GM18868 (cell line): ENCODE results near the gene PRKCE.

Source experiments
- ATAC-seq: cut with Tn5 transposase; IDR thresholded peaks from one replicate; pipeline ENCODE4 v1.9.1; 2021; ENCODE audit warnings: mild to moderate bottlenecking, moderate library complexity; ENCODE audit not compliant: unreplicated experiment

Gene PRKCE

DNA sequence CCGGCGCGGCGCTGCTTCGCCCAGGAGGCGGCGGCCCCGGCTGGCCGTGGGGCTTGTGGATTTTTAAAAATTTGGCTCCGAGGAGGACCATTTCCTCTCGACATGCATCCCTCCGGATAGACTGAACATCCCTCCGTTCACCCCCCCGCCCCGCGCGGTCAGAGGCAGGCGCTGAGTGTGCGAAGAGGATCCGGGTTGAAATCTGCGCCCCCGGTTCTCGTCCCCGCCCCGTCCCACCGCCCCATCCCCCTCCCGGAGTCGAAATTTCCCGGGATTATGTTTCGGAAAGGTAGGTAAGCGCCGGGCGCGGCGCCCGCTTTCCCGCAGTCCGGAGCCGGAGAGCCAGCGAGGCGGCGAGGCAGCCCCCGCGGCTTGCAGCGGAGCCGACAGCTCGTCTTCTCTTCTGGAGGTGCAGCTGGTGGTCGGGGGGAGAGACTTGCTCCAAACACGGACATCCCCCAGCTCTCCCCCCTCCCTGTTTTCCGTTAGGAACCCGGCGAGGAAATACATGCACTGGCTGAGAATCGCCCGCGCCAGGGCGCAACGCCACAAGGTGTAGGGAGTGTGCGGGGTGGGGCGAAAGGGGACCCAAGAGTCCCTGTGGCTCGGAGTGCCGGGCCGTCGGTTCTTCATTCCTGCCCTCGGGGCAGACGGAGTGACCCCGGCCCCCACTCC lies at the start of gene PRKCE:
TSS of gene PRKCE (plus strand) at position 261 of the 675 bp plus-strand sequence.
- peak; percentile 8 for ATAC-seq

GRCh38 chr2:45602624-45603023 lies 48.9 kb upstream of the PRKCE start:
- no peak for ATAC-seq

DNA sequence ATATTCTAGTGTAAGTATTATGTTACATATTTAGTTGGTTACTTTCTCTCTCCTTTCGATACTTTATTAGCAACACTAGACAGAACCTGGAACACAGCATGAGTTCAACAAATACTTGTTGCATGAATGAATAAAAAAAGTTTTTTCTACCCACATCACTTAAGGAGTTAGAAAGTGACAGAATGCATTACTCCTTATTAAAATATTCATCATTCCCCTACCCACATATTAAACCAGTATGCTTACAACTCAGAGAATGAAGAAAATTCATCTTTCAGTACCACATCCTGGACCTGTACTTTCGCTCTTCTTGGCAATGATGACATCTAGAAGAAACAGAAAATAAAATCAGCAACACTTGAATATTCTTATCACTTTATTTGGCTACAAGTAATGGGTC lies 46.4 kb upstream of the PRKCE start:
- ATAC-seq: no peak

DNA sequence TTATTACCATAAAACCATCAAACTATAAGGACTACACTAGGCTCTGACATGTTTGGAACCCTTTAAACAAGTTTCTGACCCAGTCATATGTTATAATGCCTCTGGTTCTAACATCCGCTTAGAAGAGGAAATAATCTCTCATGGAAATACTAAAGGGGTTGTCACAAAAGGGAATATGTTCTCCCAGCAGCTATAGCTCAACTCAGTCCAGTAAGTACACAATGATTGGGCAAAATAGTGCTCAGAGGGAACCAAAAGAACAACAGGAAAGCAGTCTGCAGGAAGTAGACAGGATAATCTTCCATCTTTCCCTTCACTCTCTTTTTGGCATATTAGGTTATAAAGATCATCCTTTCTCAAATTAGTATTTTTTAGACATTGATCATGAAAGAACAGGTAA lies 44.7 kb upstream of the PRKCE start:
- ATAC-seq: no peak

- no peak for ATAC-seq
Measured at GRCh38 chr2:45607701-45608100, 43.8 kb upstream of the PRKCE start.

- ATAC-seq: peak; percentile 49
Measured at GRCh38 chr2:45610281-45611019, 41.0 kb upstream of the PRKCE start.

DNA sequence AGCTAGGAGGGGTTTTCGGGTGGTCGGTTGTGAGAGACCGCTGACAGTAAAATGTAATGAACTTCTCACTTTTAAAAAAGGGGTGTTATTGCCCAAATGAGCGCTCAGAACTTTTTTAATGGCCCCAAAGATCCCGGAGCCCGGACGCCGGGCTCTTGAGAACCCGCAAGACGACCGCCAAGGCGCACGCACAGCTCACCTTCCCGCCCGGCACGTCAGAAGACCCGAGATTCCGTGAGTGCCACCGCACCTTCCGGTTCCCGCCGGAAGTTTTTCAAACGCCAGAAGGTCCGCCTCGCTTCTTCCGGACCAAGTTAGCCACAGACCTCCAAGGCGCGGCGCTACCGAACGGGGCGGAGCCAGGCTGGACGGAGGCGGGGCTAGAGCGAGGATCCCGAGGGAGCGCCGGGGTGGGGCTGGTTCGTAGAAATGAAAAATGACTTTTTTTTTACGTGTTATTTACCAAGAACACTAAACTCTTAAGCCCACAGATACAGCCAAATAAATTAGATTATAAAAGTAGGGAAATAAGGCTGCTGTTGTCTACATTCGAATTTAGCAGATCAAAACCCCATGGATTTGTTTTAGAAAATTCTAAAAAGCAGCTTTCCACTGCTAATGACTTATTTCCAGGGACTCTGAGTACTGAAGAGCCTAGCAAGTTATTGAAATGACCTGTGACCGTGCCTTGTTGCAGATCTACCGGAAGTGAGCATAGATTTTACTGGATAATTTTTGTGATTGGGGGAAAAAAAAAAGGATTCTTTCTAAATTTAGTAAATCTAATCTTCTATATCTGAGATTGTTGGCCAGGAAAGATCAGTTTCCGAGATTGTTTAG lies 40.2 kb upstream of the PRKCE start, which contains the start of gene SRBD1:
TSS of gene SRBD1 (minus strand) at position 248 of the 840 bp plus-strand sequence. CDS start 5,826 bp downstream, outside the sequence.
- ATAC-seq: peak; percentile 90

GRCh38 chr2:45612285-45612684 lies 39.2 kb upstream of the PRKCE start:
- no peak for ATAC-seq

DNA sequence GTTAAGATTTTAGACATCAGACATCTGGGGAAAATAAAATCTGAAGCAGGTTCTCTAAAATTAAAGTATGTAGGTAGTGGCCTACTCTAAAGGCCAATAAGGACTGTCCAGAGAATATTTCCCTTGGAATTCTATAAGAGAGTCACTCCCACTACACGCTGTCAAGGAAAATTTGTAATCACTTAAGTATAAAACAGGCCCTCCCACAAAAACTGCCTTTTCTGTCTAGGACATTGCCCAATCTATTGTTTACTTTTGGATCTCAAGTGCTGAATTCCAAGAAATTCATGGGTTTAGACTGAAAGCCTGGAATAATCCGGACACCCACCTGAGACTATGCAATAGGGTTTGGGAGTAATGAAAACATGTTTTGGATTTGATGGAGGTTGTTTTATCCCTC lies 38.7 kb upstream of the PRKCE start:
- ATAC-seq: no peak

DNA sequence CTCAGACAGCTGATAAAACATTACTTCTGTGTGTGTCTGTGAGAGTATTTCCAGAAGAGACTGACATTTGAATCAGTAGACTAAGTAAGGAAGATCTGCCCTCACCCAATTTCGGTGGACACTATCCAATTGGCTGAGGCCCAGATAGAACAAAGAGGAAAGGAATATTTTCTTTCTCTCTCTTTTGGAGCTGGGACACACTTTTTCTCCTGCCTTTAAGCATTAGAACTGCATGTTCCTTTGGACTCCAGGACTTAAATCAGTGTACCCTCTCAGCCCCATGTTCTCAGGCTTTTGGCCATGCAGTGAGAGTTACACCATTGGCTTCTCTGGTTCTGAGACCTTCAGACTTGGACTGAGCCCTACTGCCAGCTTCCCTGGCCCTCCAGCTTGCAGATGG lies 37.1 kb upstream of the PRKCE start:
- ATAC-seq: no peak

GRCh38 chr2:45614871-45615415 lies 36.5 kb upstream of the PRKCE start:
- no peak for ATAC-seq

- ATAC-seq: no peak
Measured at GRCh38 chr2:45616658-45617411, 34.6 kb upstream of the PRKCE start.

- ATAC-seq: no peak
Measured at GRCh38 chr2:45617496-45617895, 34.0 kb upstream of the PRKCE start.

DNA sequence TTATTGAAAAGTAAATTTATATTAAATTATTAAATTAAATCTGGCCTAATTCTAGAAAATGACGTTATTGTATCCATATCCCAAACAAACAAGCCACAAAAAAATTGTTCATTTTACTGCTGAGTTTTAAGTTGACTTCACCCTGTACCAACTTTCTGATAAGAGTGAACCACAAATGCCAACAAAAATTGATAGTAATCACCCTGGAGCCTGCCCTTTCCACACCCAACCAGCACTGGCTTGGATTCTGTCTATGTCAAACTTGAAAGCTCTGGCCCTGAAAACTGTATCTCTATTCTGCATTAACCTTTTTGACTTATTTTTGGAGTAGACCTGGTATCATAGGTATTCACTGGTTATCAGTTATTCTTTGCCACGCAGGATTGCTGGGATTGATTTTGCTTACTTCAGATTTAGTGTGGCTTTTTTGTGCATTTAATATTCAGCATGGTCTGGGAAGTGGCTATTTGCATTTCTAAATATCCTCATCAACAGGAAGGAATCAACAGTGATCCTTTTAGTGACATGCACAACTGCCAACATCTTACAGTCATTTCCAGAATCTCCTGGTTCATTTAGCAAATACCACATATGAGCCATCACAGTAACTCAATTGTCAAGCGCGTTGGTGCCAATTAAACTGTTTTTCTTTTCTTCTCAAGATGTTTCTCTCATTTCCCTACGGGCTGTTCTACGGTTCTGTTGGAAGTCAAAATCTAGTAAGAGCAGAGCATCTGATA lies 29.0 kb upstream of the PRKCE start:
- ATAC-seq: no peak

DNA sequence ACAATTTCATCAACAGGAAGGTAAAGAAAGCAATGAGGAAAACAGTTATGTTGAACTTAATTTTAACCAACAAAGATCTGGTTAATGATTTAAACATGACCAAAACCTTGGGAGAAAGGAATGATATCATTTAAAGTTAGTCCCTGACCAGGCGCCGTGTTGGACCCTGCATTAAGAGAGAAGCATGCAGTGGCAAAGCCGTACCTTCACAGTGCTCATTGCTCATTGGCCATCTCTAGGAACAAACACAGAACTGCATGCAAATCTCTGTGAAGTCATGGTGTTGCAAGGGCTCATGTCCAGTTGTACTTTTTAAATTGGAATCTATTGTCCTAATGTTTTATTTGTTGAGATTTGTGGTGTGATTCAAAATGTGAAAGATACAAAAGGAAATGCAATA lies 28.4 kb upstream of the PRKCE start:
- ATAC-seq: no peak

DNA sequence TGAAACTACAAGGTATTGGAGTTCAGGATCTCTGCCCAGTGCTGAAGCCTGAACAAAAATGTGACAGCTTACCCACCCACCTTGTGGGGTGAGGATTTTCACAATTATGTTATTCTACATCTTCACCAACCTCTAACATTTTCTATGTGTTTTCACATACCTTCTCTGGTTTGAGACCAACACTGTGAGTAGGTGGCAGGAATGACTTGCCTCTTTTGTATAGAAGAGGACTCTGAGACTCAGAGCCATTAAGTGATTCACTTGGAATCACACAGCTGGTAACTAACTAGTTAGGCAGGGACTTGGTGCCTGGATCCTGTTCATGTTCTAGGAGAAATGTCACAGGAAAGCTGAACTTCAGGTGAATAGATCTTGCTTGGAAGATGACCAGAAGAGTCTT lies 25.7 kb upstream of the PRKCE start:
- ATAC-seq: no peak

DNA sequence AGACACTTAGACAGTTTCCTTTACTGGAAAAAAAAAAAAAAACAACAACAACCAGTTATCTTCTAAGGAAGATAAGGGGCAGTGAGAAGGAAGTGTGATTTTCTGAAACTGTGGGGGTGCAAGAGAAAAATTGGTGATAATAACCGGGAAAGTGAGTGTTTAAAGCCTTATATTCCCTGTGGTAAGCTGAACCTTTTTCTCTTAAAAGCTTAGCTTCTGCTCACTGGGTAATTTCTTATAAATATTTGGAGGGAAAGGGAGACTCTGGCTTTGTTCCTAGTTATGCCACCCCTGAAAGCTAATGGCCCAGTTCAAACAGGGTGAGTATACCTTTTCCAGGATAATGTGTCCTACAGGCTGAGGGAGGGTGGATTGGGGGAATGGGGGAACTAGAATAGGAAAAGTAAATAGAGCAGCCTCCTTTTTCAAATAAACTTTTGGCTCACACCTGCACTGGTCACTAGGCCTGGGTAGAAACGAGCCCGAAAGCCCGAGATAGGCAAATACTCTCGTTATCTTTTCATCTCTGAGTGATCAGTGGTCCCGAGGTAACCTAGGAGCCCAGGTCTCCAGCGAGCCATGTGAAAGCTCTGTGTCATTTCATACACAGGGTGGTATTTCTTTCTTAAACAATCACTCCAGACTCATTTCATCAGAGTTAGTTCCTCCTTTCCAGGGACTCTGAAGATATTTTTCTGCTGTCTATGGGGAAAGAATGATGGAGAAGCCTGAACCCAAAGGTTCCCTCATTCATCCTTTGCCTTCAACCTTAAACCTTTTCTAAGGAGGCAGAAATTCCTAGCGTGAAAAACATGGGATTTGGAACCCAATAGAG lies 24.9 kb upstream of the PRKCE start:
- ATAC-seq: no peak

DNA sequence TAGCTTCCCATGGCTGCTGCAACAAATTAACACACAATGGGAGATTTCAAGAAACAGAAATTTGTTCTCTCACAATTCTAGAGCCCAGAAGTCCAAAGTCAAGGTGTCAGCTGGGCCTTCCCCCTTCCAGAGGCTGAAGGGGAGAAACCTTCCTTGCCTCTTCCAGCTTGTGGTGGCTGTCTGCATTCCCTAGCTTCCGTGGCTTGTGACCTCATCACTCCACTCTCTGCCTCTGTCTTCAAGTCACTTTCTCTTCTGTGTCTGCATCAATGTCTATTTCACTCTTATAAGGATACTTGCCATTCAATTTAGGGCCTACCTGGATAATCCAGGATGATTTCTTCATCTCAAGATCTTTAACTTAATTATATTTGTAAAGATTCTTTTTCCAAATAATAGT lies 23.6 kb upstream of the PRKCE start:
- ATAC-seq: no peak

- no peak for ATAC-seq
Measured at GRCh38 chr2:45629971-45630370, 21.5 kb upstream of the PRKCE start.
